Gastrocnemius medialis (tissue), 4 donors: ENCODE results near the gene POU3F1.

ENCODE experiments used
- POLR2A ChIP-seq, 2 donors: fragments of 450-650 bp; IDR thresholded peaks; one replicate each; pipeline ENCODE4 v1.6.1; 2017; ENCODE audit warnings: antibody characterized with exemption in 2 of 2, mild to moderate bottlenecking in 2 of 2, moderate library complexity in 2 of 2
- TF ChIP-seq, protein P1 (sequence below), 5 experiments: fragments of 450-650 bp in 3 of 5; fragments of 200-600 bp in 2 of 5; sonication (generic) in 2 of 5; IDR thresholded peaks in 4 of 5; conservative IDR thresholded peaks in 1 of 5; 1 replicate in 4 of 5; 2 replicates in 1 of 5; pipeline ENCODE4 v1.5.1; 2016 to 2019; ENCODE audit warnings: antibody characterized with exemption in 5 of 5, mild to moderate bottlenecking in 3 of 5, moderate library complexity in 3 of 5

DNA sequence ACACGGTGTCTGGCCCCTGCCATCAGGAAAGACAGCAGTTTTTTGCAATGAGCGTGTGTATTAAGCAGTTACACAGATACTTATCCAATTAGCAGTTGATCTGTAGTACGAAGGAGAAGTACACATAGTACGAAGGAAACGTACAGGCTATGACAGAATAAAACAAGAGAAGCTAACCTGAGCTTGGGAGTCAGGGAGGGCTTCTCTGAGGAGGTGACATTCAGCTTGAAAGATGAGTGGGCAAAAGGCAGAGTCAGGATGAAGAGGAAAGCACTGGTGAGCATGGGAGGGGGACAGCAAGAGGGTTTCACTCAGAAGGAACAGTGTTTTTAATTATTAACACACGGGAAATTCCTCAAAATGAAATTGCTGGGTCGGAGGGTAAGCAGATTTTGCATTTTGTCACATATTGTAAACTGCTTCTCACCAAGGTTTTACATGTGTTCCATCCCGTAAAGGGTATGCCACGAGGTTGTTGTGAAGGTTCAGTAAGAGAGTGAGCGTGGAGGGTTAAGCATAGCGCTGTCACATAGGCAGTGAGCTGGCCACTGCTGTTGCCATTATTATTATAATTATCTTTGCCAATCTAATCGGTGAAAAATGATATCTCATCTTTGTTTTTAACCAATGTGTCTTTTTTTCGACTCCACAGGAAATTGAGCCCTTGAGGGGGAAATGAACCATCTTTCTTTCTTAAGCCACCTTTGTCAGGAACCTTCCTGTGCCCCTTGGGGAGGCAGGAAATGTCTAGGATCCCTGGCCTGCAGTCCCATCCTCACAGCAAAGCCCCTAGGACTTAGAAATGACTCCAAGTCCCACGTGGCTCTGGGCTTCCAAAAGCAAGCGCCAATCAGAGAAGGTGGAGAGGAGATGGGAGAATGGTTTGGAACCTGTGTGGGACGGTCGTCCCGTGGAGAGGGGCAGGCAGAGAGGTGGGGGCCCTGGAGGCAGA lies 47.3 kb upstream of the POU3F1 start:
- TF ChIP-seq POLR2A (IDR thresholded peaks at IDR 0.05), result no peak
- TF ChIP-seq, protein P1, sequence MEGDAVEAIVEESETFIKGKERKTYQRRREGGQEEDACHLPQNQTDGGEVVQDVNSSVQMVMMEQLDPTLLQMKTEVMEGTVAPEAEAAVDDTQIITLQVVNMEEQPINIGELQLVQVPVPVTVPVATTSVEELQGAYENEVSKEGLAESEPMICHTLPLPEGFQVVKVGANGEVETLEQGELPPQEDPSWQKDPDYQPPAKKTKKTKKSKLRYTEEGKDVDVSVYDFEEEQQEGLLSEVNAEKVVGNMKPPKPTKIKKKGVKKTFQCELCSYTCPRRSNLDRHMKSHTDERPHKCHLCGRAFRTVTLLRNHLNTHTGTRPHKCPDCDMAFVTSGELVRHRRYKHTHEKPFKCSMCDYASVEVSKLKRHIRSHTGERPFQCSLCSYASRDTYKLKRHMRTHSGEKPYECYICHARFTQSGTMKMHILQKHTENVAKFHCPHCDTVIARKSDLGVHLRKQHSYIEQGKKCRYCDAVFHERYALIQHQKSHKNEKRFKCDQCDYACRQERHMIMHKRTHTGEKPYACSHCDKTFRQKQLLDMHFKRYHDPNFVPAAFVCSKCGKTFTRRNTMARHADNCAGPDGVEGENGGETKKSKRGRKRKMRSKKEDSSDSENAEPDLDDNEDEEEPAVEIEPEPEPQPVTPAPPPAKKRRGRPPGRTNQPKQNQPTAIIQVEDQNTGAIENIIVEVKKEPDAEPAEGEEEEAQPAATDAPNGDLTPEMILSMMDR (IDR thresholded peaks at IDR 0.05 in 4 of 5, conservative IDR thresholded peaks at IDR 0.05 in 1 of 5), result no peak
